ENCODE data around the gene KMT2A. TPM values are rescaled to one million over a fixed set of nuclear protein-coding genes. Genes with fewer than 3 reads are reported as not detected.

Gene KMT2A
- total RNA-seq, 1 donor from 2014 or later, result 78.8 TPM

- Mint-ChIP-seq H3K9me3 (no peaks in the 10 kb centered on the region), H3K36me3 (ENCODE audit: low read depth) (no peaks in the 10 kb centered on the region), H3K27me3 (ENCODE audit: low read depth) (no peaks in the 10 kb centered on the region), H3K27ac (ENCODE audit: unreplicated experiment) (peak overlapping the region; percentile 98), H3K4me1 (peaks cover 64% of the 10 kb centered on the region), H3K4me3 (peak overlapping the region; percentile 97)
- peak; percentile 80 for DNase-seq (ENCODE audit: low read depth, low spot score)
- no peak for TF ChIP-seq CTCF (conservative IDR thresholded peaks at IDR 0.05)
These were observed 901 bp upstream of the KMT2A start for GRCh38 chr11:118435290-118435892.

GRCh38 chr11:118436639-118437207 is 431 bp downstream of the KMT2A start:
- peak overlapping the region; percentile 95 for H3K4me3 Mint-ChIP-seq
- DNase-seq (ENCODE audit: low read depth, low spot score), result peak; percentile 9

GRCh38 chr11:118437208-118438125 is 1.2 kb downstream of the KMT2A start:
- peak; percentile 28 for DNase-seq (ENCODE audit: low read depth, low spot score)
- peaks cover 72% of the 10 kb centered on the region for H3K4me1 Mint-ChIP-seq
- peak overlapping the region; percentile 95 for H3K27ac Mint-ChIP-seq (ENCODE audit: unreplicated experiment)
- no peak for TF ChIP-seq CTCF (conservative IDR thresholded peaks at IDR 0.05)
- no peaks in the 10 kb centered on the region for H3K9me3 Mint-ChIP-seq
- no peaks in the 10 kb centered on the region for H3K36me3 Mint-ChIP-seq (ENCODE audit: low read depth)
- peak overlapping the region; percentile 95 for H3K4me3 Mint-ChIP-seq
- H3K27me3 Mint-ChIP-seq (ENCODE audit: low read depth), result no peaks in the 10 kb centered on the region

More at GRCh38 chr11:118436639-118437207, 431 bp downstream of the KMT2A start:
- peaks cover 71% of the 10 kb centered on the region for H3K4me1 Mint-ChIP-seq
- H3K27ac Mint-ChIP-seq (ENCODE audit: unreplicated experiment), result peak overlapping the region; percentile 95
- no peaks in the 10 kb centered on the region for H3K9me3 Mint-ChIP-seq
- no peaks in the 10 kb centered on the region for H3K27me3 Mint-ChIP-seq (ENCODE audit: low read depth)
- H3K36me3 Mint-ChIP-seq (ENCODE audit: low read depth), result no peaks in the 10 kb centered on the region
- TF ChIP-seq CTCF (conservative IDR thresholded peaks at IDR 0.05), result no peak

- Mint-ChIP-seq H3K27ac (ENCODE audit: unreplicated experiment) (peak overlapping the region; percentile 74), H3K27me3 (ENCODE audit: low read depth) (no peaks in the 10 kb centered on the region), H3K4me3 (peak overlapping the region; percentile 95)
These were observed 2.1 kb downstream of the KMT2A start for GRCh38 chr11:118438314-118438931.

More at GRCh38 chr11:118438314-118438931, 2.1 kb downstream of the KMT2A start:
- Mint-ChIP-seq H3K4me1 (peaks cover 80% of the 10 kb centered on the region), H3K9me3 (no peaks in the 10 kb centered on the region), H3K36me3 (ENCODE audit: low read depth) (no peaks in the 10 kb centered on the region)
- DNase-seq (ENCODE audit: low read depth, low spot score), result peak; percentile 33
- no peak for TF ChIP-seq CTCF (conservative IDR thresholded peaks at IDR 0.05)
